Tibial nerve (tissue), 4 donors: ENCODE results near the gene PARD6G. TPM values are rescaled to one million over a fixed set of nuclear protein-coding genes. Genes with fewer than 3 reads are reported as not detected.
A peak's percentile ranks its signal among the peaks of the same experiment; 100 is the strongest.
"Not testable (repeated sequence)": the region's sequence is repeated elsewhere in the genome, so short reads cannot be mapped to it uniquely, and the experiment has no call there.

Experiments used
- DNase-seq, 2 donors: peaks; one replicate each; pipeline ENCODE4 v3.0.0-alpha.2; 2019; ENCODE audit warnings: low spot score in 2 of 2
- H3K27ac ChIP-seq, 4 donors: fragments of 200-600 bp; sonication (generic) in 3 of 4; one replicate each; pipeline ENCODE4 v1.5.1; 2017 to 2019; ENCODE audit warnings: mild to moderate bottlenecking in 1 of 4
- H3K27me3 ChIP-seq, 2 donors: fragments of 200-600 bp; sonication (generic) in 1 of 2; one replicate each; pipeline versions ENCODE4 v1.5.1 to v1.6.0; 2017 to 2019
- H3K36me3 ChIP-seq, 3 donors: fragments of 200-600 bp; sonication (generic); one replicate each; pipeline ENCODE4 v1.5.1; 2018 to 2019
- H3K4me1 ChIP-seq, 4 donors: fragments of 200-600 bp; sonication (generic) in 3 of 4; one replicate each; pipeline ENCODE4 v1.5.1; 2017 to 2019
- H3K4me3 ChIP-seq, 4 donors: fragments of 200-600 bp; sonication (generic) in 3 of 4; one replicate each; pipeline ENCODE4 v1.5.1; 2017 to 2019; ENCODE audit warnings: mild to moderate bottlenecking in 1 of 4, moderate library complexity in 1 of 4
- H3K9me3 ChIP-seq, 4 donors: fragments of 200-600 bp; sonication (generic) in 3 of 4; one replicate each; pipeline ENCODE4 v1.5.1; 2017 to 2019
- EP300 ChIP-seq, 2 donors: sonication (generic); formaldehyde crosslinking; IDR thresholded peaks; one replicate each; pipeline ENCODE4 v1.6.1; 2017; ENCODE audit warnings: antibody characterized with exemption in 2 of 2, mild to moderate bottlenecking in 1 of 2
- POLR2A ChIP-seq, 2 donors: fragments of 450-650 bp; IDR thresholded peaks; one replicate each; pipeline ENCODE4 v1.6.1; 2017; ENCODE audit warnings: antibody characterized with exemption in 2 of 2, mild to moderate bottlenecking in 2 of 2, moderate library complexity in 2 of 2
- WGBS, 2 donors: methylation state at CpG; one replicate each; pipeline ENCODE4 v1.1.5; 2018; 5-methylcytosine and 5-hydroxymethylcytosine counted together
- total RNA-seq, 4 donors: library from RNA; depleted of rRNA; stranded (reverse); fragments of >200 nt; gene quantifications; one replicate each; pipeline ENCODE4 v1.1.0, GENCODE V29; 2016
- TF ChIP-seq, protein P1 (sequence below), 5 experiments: fragments of 200-600 bp in 3 of 5; fragments of 450-650 bp in 2 of 5; sonication (generic) in 3 of 5; IDR thresholded peaks; one replicate each; pipeline ENCODE4 v1.5.1; 2016 to 2019; ENCODE audit warnings: antibody characterized with exemption in 5 of 5, mild to moderate bottlenecking in 3 of 5, moderate library complexity in 2 of 5

PARD6G gene
- total RNA-seq, 4 donors from 2014 or later = 10.2 to 10.7 (median 10.4) TPM

DNA sequence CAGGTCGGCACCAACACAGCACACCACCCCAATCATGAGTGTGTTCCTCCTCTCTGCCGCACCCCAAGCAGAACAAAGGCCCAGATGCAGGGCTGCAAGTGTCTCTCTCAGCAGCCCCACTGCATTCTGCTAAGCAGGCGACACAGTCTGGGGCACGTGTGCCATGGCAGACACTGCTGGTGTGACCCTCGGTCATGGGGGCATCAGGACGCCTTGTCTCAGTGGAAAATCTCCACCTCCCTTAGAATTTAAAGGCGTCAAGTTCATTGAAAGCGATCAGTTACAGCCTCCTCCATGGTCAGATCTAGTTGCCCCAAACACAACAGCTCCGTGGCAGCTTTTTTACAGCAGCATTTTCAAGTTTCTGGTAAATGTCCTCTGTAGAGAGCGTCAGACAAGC, 81.1 kb downstream of the PARD6G start:
- no peaks in the 10 kb centered on the region for H3K27me3 ChIP-seq
- peaks cover 0 to 6% (median 0%) of the 10 kb centered on the region in 4 donors for H3K4me1 ChIP-seq
- H3K36me3 ChIP-seq = peaks cover 0 to 21% (median 0%) of the 10 kb centered on the region in 3 donors
- no peak overlapping the region for H3K27ac ChIP-seq
- TF ChIP-seq POLR2A (IDR thresholded peaks at IDR 0.05) = no peak
- TF ChIP-seq, protein P1, sequence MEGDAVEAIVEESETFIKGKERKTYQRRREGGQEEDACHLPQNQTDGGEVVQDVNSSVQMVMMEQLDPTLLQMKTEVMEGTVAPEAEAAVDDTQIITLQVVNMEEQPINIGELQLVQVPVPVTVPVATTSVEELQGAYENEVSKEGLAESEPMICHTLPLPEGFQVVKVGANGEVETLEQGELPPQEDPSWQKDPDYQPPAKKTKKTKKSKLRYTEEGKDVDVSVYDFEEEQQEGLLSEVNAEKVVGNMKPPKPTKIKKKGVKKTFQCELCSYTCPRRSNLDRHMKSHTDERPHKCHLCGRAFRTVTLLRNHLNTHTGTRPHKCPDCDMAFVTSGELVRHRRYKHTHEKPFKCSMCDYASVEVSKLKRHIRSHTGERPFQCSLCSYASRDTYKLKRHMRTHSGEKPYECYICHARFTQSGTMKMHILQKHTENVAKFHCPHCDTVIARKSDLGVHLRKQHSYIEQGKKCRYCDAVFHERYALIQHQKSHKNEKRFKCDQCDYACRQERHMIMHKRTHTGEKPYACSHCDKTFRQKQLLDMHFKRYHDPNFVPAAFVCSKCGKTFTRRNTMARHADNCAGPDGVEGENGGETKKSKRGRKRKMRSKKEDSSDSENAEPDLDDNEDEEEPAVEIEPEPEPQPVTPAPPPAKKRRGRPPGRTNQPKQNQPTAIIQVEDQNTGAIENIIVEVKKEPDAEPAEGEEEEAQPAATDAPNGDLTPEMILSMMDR (IDR thresholded peaks at IDR 0.05) = no peak
- TF ChIP-seq EP300 (IDR thresholded peaks at IDR 0.05) = no peak
- peaks cover 0 to 15% (median 1%) of the 10 kb centered on the region in 4 donors for H3K9me3 ChIP-seq
- no peak overlapping the region for H3K4me3 ChIP-seq
- WGBS, 2 donors = 92 to 94% methylated on average over 10 of the region's 10 CpGs
- DNase-seq = no peak

DNA sequence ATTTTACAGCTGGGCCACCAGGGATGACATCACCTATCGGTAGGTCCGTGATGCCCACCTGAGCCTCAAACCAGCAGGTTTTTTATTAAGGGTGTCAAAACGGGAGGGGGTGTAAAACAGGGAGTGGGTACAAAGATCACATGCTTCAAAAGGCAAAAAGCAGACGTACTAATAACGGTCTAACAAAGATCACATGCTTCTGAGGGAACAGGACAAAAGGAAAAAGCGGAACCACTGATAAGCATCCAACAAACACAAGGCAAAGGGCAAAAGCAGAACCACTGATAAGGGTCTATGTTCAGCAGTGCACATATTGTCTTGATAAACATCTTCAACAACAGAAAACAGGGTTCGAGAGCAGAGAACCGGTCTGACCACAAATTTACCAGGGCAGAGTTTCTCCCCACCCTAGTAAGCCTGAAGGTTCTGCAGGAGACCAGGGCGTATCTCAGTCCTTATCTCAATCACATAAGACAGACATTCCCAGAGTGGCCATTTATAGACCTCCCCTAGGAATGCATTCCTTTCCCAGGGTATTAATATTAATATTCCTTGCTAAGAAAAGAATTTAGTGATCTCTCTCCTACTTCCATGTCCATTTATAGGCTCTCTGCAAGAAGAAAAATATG, 82.5 kb downstream of the PARD6G start:
- peaks cover 0 to 34% (median 0%) of the 10 kb centered on the region in 3 donors for H3K36me3 ChIP-seq
- 88 to 92% methylated on average over 9 of the region's 9 CpGs for WGBS, 2 donors
- H3K27ac ChIP-seq, H3K4me3 ChIP-seq, H3K27me3 ChIP-seq, DNase-seq, H3K4me1 ChIP-seq: not testable (repeated sequence)
- H3K9me3 ChIP-seq = peaks cover 0 to 15% (median 1%) of the 10 kb centered on the region in 4 donors

DNA sequence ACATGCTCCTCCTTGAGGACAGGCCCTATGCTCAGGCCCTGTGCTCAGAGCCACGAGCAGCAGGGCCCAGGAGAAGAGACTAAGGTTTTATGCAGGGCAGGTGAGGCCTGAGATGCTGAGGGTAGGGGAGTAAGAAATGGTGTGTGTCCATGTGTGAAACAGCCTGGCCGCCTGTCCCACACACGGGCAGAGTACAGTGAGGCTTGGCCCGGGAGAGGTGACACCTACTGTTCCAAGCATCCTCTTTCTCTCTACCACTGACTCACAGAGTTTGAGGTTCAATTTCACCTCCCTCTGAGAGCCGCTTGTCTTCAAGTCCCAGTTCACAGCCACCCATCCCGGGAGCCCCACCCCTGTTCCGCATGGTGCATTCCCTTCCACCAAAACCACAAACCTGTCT, 84.1 kb downstream of the PARD6G start:
- H3K36me3 ChIP-seq = peaks cover 0 to 37% (median 0%) of the 10 kb centered on the region in 3 donors
- H3K4me3 ChIP-seq = no peak overlapping the region
- 97 to 99% methylated on average over 7 of the region's 7 CpGs for WGBS, 2 donors
- H3K27ac ChIP-seq = no peak overlapping the region
- no peaks in the 10 kb centered on the region for H3K27me3 ChIP-seq
- DNase-seq = no peak
- peaks cover 0 to 10% (median 0%) of the 10 kb centered on the region in 4 donors for H3K4me1 ChIP-seq
- TF ChIP-seq, protein P1 (IDR thresholded peaks at IDR 0.05) = no peak
- TF ChIP-seq EP300 (IDR thresholded peaks at IDR 0.05) (no peak), POLR2A (IDR thresholded peaks at IDR 0.05) (no peak)
- peaks cover 0 to 15% (median 1%) of the 10 kb centered on the region in 4 donors for H3K9me3 ChIP-seq

DNA sequence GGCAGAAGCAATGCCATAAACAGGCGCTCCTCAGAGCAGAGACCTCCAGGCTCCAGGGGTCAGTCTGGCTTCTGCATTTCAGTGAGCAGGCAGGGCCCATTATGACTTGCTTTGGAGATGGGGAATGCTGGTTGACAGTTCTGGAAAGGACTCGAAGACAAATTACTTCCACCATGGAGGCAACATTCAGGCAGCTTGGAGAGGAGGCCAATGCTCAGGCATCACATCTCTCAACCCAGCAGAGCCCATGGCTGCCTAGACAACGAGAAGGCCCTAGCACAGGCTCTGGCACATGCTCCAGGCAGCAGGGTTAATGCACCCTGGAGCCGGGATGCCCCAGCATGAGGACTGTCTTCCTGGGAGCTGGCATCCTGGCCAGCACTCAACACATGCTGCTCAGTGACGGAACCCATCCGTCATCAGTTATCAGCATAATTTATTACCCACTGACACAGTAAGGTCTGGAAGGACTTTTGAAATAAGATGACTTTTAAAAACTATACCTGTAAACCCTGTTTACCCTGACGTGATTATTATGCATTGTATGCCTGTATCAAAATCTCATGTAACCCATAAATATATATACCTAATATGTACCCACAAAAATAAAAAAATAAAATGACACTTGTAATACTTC, 85.4 kb downstream of the PARD6G start:
- TF ChIP-seq POLR2A (IDR thresholded peaks at IDR 0.05) (no peak), EP300 (IDR thresholded peaks at IDR 0.05) (no peak)
- TF ChIP-seq, protein P1 (IDR thresholded peaks at IDR 0.05) = no peak
- Histone ChIP-seq H3K4me3 (no peak overlapping the region), H3K36me3 (peaks cover 0 to 37% (median 0%) of the 10 kb centered on the region in 3 donors), H3K4me1 (peaks cover 0 to 13% (median 0%) of the 10 kb centered on the region in 4 donors), H3K9me3 (peaks cover 0 to 15% (median 1%) of the 10 kb centered on the region in 4 donors), H3K27ac (no peak overlapping the region), H3K27me3 (no peaks in the 10 kb centered on the region)
- no peak for DNase-seq
- 83 to 91% methylated on average over 6 to 7 of the region's 7 CpGs for WGBS, 2 donors

DNA sequence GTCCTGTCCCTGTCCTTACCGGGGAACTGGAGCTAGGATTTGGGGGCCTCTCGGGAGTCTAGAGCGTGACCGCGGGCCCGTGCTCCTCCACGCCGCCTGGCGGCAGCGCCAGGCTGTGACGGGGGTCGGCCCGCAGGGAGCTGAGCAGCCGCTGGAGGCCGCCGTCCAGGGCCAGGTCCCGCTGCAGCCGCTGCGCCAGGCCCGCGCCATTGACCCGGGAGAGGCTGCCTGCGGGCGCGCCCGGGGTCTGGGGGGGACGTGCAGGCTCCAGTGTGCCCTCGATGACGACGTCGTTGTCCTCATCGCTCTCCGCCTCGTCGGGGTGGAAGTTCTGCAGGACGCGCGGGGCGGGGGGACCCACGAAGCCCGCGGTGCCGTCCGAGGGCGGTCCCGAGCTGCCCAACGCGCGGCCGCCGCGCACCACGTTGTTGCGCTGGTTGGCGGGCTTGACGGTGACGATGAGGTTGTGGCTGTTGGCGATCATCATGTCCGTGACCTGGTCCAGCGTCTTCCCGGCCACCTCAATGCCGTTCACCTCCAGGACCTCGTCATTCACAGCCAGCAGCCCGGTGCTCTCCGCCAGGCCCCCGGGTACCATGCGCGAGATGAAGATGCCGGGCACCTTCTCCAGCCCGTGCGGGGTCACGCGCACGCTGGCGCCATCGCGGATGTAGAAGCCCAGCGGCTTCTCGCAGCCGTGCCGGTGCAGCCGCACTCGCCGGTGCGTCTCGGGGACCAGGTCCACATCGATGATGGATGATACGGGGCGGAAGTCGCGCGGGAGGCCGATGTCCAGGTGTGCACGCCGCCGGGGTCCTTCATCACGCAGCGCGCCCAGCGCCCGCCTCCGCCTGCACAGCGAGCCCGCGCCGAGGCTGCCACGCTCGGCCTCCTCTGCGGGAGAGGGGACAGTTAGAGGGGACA, 87.3 kb downstream of the PARD6G start:
- WGBS, 2 donors = 61 to 79% methylated on average over 87 to 94 of the region's 109 CpGs
- H3K4me3 ChIP-seq = peak overlapping the region in 1 of 4 donors; percentile 25
- no peaks in the 10 kb centered on the region for H3K27me3 ChIP-seq
- peaks cover 0 to 12% (median 0%) of the 10 kb centered on the region in 4 donors for H3K9me3 ChIP-seq
- no peak for TF ChIP-seq POLR2A (IDR thresholded peaks at IDR 0.05)
- no peak for TF ChIP-seq EP300 (IDR thresholded peaks at IDR 0.05)
- TF ChIP-seq, protein P1 (IDR thresholded peaks at IDR 0.05) = peak; percentile 18 to 46 (median 27)
- H3K27ac ChIP-seq = no peak overlapping the region
- no peak for DNase-seq
- H3K4me1 ChIP-seq = peaks cover 0 to 13% (median 0%) of the 10 kb centered on the region in 4 donors
- H3K36me3 ChIP-seq = peaks cover 0 to 44% (median 0%) of the 10 kb centered on the region in 3 donors
